GM19372 (cell line): ENCODE results near the gene COL19A1.
"Not testable (repeated sequence)": the region's sequence is repeated elsewhere in the genome, so short reads cannot be mapped to it uniquely, and the experiment has no call there.

ENCODE experiments used
- ATAC-seq: cut with Tn5 transposase; IDR thresholded peaks from one replicate; pipeline ENCODE4 v1.9.1; 2021; ENCODE audit warnings: mild to moderate bottlenecking, low read depth, moderate library complexity; ENCODE audit not compliant: unreplicated experiment

COL19A1 gene

GRCh38 chr6:69894578-69895347 lies 28.4 kb downstream of the COL19A1 start:
- ATAC-seq: no peak

DNA sequence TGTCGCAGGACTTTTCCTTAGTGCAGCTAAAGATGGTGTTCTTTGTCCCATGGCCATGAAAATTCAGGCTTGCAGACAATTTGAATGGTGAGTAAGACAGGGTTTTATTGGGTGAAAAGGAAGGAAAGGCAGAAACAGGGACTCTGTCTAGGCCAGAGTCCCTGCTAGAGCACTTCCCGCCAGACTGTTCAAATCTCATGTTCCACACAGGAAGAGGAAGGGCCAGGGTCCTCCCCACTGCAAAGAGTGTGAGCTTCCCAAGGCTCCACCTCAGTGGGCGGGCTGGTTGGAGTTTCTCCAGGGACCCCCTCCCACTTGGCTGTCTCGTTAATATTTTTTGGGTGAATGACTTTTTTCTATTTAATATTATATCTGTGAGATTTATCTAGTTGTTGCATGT lies 29.0 kb downstream of the COL19A1 start:
- ATAC-seq: no peak

GRCh38 chr6:69900869-69901268 lies 34.5 kb downstream of the COL19A1 start:
- ATAC-seq: no peak

- no peak for ATAC-seq
Observed at GRCh38 chr6:69901361-69901760, 35.0 kb downstream of the COL19A1 start.

- no peak for ATAC-seq
Observed at GRCh38 chr6:69907981-69908498, 41.7 kb downstream of the COL19A1 start.

GRCh38 chr6:69913361-69913760 lies 47.0 kb downstream of the COL19A1 start:
- ATAC-seq: no peak

- no peak for ATAC-seq
Observed at GRCh38 chr6:69914015-69914485, 47.7 kb downstream of the COL19A1 start.

GRCh38 chr6:69915346-69915745 lies 49.0 kb downstream of the COL19A1 start:
- no peak for ATAC-seq

DNA sequence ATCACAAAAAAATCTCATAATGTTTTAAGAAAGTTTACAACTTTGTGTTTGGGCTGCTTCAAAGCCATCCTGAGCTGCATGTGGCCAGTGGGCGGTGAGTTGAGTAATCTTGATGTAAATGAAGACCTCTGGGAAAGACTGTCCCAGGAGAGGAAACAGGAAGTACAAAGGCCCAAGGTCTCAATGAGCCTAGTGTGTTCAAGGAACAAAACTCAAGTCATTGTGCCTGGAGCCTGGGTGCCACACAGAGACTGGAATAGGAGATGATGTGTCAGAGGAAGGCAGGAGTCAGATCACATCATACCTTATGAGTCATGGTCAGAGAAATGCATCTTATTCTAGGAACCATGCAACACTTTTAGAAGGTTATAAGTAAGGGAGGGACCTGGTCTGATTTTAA lies 51.5 kb downstream of the COL19A1 start:
- no peak for ATAC-seq

DNA sequence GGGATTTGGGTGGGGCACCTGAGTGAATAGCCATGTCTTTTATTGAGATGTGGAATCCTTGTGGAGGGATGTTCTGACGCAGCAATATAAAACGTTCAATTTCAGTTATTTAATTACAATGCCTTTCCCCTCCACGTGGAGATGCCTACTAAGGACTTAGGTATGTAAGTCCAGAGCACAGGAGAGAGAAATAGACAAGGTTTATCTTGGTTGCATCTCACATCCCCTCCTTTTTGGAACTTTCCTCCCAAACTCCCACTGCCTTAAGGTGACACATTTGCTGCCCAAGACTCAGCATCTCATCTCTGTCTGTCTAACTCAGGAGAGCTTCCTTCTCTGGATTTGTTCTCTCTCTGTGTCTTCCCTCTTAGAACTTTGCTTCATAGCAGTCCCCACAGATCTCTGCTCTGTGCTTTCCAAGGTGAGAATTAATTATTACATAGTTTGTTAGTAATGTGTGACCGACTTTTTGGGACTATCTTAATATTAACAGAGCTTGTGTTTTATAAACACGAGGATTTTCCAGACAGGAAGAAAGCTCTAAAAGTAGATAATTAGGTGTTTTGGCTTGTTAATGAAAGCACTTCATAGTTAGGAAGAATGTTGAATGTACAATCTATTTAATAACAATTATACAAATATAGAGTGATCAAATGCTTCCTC lies 52.6 kb downstream of the COL19A1 start:
- ATAC-seq: no peak

DNA sequence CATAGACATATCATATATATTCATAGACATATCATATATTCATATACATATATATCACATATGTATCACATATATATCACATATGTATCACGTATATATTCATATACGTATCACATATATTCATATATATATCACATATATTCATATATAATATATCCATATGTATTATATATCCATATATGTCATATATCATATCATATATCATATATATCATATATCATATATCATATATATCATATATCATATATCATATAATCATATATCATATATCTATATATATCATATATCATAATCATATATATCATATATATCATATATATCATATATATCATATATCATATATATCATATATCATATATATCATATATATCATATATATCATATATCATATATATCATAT lies 54.7 kb downstream of the COL19A1 start:
- not testable (repeated sequence) for ATAC-seq

DNA sequence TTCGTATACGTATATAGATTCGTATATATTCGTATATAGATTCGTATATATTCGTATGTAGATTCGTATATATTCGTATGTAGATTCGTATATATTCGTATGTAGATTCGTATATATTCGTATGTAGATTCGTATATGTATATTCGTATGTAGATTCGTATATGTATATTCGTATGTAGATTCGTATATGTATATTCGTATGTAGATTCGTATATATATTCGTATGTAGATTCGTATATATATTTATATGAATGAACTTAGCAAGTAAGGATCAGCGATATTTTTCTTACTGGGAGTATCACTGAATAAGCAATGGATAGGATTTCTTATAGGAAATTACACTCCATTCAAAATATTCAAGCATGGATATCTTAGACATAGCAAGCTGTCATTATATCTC lies 55.3 kb downstream of the COL19A1 start:
- not testable (repeated sequence) for ATAC-seq

GRCh38 chr6:69926745-69927144 lies 60.4 kb downstream of the COL19A1 start:
- no peak for ATAC-seq

DNA sequence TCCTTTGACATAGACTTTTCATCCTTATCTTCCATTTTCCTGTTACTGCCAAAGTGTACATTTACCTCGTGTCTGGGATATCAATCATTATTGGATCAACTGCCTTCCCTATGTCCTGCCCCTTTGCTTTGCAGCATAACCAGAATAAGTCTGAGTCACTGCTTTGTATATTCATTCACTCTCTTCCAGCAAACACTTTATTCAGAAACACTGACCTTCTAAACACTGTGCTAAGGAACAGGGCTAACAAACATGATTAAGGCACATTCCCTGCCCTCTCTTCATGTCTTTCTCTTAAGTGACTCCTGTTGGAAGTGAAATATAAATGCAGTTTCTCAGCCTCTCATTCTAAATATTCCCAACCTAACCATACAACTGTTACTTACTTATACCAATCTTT lies 66.9 kb downstream of the COL19A1 start:
- ATAC-seq: no peak

DNA sequence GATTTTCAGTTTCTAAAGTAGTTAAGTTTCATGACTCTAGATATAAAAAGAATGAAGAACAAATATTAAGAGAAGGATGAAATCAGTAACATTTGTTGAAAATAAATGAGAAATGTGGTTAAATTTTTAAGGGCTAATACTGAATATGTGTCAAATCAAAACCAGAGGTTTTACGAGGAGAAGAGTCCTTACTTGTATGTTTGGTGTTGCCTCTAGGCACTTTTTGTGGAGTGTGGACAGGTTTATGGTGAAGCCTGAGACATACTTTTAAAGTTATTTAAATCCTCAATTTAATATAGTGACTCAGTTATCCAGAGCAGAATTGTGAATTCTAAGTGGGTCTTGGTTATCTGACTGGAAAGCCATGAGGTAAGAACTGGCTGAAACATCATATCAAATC lies 68.7 kb downstream of the COL19A1 start:
- ATAC-seq: no peak

- ATAC-seq: no peak
Observed at GRCh38 chr6:69936674-69937363, 70.5 kb downstream of the COL19A1 start.

DNA sequence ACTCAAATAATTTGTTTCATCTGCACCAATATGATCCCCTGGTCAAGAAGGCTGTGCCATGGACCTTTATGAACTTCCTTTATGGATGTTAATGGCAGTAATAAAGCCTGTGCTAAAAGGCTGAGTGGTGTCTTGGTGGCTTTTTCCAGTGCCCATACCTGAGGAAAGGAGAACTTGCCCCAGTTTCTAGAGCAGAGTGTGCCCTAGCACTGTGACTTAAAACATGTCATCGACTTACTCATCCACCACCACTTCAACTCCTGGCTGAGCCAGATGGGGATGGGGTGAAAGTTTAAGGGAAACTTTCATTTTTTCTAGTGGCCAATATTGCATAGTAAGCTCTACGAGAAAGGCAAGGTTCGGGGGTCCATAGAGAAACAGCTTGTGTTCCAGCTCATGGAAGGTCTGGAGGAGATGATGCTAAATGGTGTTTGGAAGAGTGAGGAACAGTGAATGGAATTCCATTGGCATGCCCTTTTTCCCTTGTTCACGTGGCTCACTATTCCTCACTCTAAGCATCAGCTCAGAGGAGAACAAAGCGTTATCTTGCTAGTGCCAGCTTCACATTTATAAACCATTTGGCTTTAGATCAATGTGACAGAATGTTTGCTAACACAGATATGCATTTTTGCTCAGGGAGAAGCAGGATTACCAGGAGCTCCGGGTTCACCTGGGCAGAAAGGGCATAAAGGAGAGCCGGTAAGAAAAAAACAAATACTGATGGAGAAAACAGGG lies 71.2 kb downstream of the COL19A1 start:
- ATAC-seq: no peak

DNA sequence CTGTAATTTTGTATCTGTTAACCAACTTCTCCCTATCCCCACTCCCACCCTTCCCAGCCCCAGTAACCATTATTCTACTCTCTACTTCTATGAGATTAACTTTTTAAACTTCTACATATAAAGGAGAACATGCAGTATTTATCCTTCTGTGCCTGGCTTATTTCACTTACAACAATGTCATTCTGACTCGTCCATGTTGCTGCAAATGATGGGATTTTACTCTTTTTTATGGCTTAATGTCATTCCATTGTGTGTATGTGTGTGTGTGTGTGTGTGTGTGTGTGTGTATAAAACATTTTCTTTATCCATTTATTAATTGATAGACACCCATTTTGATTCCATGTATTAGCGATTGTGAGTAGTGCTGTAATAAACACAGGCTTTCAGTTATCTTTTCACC lies 76.1 kb downstream of the COL19A1 start:
- ATAC-seq: no peak

DNA sequence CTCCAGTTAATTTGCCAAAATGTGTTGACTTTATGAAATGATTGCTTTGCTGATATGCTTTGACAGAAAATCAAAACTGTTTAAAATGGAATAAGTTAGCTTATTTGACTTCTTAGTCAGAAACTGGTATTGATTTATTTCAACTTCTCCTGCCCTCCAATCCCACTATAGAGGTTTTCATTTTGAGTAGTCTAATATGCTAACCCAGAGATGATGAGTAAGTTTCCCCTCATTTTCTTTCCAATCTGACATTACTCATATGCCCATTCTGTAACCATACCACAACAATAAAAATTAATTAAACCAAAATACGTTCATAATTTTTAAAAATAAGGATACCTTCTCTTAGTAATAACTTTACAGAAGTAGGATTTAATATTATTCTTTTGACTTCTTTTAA lies 78.8 kb downstream of the COL19A1 start:
- ATAC-seq: no peak

DNA sequence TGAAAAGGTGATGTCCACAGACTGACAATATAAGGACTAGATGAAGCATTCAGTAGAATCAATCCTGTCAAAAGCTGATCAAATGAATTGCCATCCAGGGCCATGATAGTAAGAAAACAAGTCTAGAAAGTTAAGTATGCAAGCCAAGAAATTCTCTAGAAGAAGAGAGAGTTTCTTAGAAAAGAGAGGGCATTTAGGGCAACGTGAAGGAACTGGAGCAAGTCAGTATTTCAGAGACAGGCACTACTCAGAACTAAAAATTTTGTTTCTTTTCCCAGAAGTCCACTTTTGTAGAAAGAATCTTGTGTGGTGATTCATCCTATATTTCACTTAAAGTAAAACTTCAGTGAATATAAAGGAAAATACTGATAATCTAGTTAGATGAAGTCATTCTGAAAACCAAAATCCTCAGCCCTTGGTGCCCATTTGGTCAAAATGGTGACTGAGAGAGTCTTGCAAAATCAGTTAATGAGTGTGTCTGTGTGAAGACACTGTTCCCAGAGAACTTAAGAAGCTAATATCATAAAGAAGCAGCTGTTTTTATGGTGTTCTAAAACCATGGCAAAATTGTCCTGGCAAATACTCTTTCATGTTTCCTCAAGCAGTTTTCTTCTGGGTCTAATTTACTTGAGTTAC lies 82.2 kb downstream of the COL19A1 start:
- ATAC-seq: no peak
